Liver (tissue), 3 donors: ENCODE data around the gene SPAG9.

Source experiments
- EGR1 ChIP-seq, 2 donors: IDR thresholded peaks; 2 replicates each; pipeline ENCODE4 v1.6.1; 2016 to 2018; ENCODE audit warnings: antibody characterized with exemption in 2 of 2, low read depth in 2 of 2
- FOXA2 ChIP-seq: IDR thresholded peaks from 2 replicates; pipeline ENCODE4 v1.6.1; 2016; ENCODE audit warnings: antibody characterized with exemption
- GABPA ChIP-seq, 2 donors: IDR thresholded peaks in 1 of 2; conservative IDR thresholded peaks in 1 of 2; 2 replicates each; pipeline ENCODE4 v1.6.1; 2016; ENCODE audit warnings: antibody characterized with exemption in 2 of 2, mild to moderate bottlenecking in 1 of 2, moderate library complexity in 1 of 2
- JUND ChIP-seq, 2 donors: IDR thresholded peaks; 2 replicates each; pipeline ENCODE4 v1.6.1; 2016; ENCODE audit warnings: antibody characterized with exemption in 2 of 2
- NR2F2 ChIP-seq: IDR thresholded peaks from 2 replicates; pipeline ENCODE4 v1.6.1; 2016; ENCODE audit warnings: antibody characterized with exemption
- RAD21 ChIP-seq, 2 donors: IDR thresholded peaks; 2 replicates each; pipeline ENCODE4 v1.6.1; 2016; ENCODE audit warnings: antibody characterized with exemption in 2 of 2, mild to moderate bottlenecking in 2 of 2
- RXRA ChIP-seq, 2 donors: IDR thresholded peaks; 2 replicates each; pipeline ENCODE4 v1.6.1; 2017 to 2018; ENCODE audit warnings: antibody characterized with exemption in 2 of 2, mild to moderate bottlenecking in 1 of 2
- TAF1 ChIP-seq: conservative IDR thresholded peaks from 2 replicates; pipeline ENCODE4 v1.6.1; 2016; ENCODE audit warnings: antibody characterized with exemption, mild to moderate bottlenecking
- YY1 ChIP-seq: IDR thresholded peaks from 2 replicates; pipeline ENCODE4 v1.6.1; 2016; ENCODE audit warnings: antibody characterized with exemption, mild to moderate bottlenecking
- TF ChIP-seq, protein P1 (sequence below): fragments of 150-350 bp; IDR thresholded peaks from 2 replicates; pipeline ENCODE4 v1.5.1; 2017; ENCODE audit warnings: improper control_type of control experiment, low read depth, low read length; ENCODE audit not compliant: missing input control
- TF ChIP-seq, protein P2 (sequence below): IDR thresholded peaks from 2 replicates; pipeline ENCODE4 v1.6.1; 2016; ENCODE audit warnings: antibody characterized with exemption
- TF ChIP-seq, protein P3 (sequence below): IDR thresholded peaks from 2 replicates; pipeline ENCODE4 v1.6.1; 2016; ENCODE audit warnings: antibody characterized with exemption
- TF ChIP-seq, protein P4 (sequence below): IDR thresholded peaks from 2 replicates; pipeline ENCODE4 v1.6.1; 2016; ENCODE audit warnings: antibody characterized with exemption, mild to moderate bottlenecking
- donor health status: healthy.
- donor health status: healthy.

DNA sequence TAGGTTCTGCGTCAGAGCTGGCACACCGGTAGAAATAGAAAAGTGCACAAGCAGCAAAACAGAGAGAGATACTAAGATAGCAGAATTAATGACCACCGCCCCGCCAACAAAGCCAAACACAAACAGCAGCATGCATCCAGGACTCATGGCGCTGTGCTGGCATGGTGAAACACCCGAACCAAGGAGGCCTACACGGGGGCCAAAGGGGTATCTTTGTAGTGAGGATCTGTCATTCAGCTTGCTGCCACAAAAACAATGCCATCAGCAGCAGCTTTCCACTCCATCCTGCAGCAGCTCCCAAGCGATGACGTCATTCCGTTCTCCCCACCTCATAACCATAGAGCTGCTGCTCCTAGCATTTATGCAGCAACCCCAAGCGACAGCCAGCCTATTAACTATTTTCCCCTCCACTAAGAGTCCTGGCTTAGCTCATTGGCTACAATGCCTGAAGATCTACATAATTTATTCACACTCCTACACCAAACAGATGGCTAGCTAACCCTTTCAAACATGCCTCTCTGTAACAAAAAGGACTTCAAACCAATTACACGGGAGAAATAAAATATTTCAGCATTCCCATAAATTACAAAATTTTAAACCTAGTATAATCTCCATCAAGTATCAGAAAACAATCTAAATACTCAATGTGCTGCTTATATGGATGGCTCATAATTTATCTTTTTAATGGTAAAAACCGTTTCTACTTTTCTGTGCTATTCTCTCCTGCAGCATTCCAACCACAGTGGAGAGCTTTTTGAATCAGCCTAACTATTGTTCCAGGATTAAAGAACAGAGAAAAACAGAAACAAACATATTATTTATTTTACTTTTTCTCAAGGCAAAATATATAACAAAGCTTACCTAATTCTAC is 73.9 kb downstream of the SPAG9 start:
- TF ChIP-seq, protein P1, sequence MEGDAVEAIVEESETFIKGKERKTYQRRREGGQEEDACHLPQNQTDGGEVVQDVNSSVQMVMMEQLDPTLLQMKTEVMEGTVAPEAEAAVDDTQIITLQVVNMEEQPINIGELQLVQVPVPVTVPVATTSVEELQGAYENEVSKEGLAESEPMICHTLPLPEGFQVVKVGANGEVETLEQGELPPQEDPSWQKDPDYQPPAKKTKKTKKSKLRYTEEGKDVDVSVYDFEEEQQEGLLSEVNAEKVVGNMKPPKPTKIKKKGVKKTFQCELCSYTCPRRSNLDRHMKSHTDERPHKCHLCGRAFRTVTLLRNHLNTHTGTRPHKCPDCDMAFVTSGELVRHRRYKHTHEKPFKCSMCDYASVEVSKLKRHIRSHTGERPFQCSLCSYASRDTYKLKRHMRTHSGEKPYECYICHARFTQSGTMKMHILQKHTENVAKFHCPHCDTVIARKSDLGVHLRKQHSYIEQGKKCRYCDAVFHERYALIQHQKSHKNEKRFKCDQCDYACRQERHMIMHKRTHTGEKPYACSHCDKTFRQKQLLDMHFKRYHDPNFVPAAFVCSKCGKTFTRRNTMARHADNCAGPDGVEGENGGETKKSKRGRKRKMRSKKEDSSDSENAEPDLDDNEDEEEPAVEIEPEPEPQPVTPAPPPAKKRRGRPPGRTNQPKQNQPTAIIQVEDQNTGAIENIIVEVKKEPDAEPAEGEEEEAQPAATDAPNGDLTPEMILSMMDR = no peak
- TF ChIP-seq EGR1 (IDR thresholded peaks at IDR 0.05; ENCODE audit: low read depth in 2 of 2) (no peak), NR2F2 (no peak), GABPA (IDR thresholded peaks at IDR 0.05 in 1 of 2, conservative IDR thresholded peaks at IDR 0.05 in 1 of 2) (no peak), RXRA (IDR thresholded peaks at IDR 0.05) (no peak), TAF1 (no peak), JUND (IDR thresholded peaks at IDR 0.05) (no peak), RAD21 (IDR thresholded peaks at IDR 0.05) (no peak), YY1 (no peak), FOXA2 (no peak)
- TF ChIP-seq, protein P2, sequence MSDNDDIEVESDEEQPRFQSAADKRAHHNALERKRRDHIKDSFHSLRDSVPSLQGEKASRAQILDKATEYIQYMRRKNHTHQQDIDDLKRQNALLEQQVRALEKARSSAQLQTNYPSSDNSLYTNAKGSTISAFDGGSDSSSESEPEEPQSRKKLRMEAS = no peak
- TF ChIP-seq, protein P3, sequence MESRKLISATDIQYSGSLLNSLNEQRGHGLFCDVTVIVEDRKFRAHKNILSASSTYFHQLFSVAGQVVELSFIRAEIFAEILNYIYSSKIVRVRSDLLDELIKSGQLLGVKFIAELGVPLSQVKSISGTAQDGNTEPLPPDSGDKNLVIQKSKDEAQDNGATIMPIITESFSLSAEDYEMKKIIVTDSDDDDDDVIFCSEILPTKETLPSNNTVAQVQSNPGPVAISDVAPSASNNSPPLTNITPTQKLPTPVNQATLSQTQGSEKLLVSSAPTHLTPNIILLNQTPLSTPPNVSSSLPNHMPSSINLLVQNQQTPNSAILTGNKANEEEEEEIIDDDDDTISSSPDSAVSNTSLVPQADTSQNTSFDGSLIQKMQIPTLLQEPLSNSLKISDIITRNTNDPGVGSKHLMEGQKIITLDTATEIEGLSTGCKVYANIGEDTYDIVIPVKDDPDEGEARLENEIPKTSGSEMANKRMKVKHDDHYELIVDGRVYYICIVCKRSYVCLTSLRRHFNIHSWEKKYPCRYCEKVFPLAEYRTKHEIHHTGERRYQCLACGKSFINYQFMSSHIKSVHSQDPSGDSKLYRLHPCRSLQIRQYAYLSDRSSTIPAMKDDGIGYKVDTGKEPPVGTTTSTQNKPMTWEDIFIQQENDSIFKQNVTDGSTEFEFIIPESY = no peak
- TF ChIP-seq, protein P4, sequence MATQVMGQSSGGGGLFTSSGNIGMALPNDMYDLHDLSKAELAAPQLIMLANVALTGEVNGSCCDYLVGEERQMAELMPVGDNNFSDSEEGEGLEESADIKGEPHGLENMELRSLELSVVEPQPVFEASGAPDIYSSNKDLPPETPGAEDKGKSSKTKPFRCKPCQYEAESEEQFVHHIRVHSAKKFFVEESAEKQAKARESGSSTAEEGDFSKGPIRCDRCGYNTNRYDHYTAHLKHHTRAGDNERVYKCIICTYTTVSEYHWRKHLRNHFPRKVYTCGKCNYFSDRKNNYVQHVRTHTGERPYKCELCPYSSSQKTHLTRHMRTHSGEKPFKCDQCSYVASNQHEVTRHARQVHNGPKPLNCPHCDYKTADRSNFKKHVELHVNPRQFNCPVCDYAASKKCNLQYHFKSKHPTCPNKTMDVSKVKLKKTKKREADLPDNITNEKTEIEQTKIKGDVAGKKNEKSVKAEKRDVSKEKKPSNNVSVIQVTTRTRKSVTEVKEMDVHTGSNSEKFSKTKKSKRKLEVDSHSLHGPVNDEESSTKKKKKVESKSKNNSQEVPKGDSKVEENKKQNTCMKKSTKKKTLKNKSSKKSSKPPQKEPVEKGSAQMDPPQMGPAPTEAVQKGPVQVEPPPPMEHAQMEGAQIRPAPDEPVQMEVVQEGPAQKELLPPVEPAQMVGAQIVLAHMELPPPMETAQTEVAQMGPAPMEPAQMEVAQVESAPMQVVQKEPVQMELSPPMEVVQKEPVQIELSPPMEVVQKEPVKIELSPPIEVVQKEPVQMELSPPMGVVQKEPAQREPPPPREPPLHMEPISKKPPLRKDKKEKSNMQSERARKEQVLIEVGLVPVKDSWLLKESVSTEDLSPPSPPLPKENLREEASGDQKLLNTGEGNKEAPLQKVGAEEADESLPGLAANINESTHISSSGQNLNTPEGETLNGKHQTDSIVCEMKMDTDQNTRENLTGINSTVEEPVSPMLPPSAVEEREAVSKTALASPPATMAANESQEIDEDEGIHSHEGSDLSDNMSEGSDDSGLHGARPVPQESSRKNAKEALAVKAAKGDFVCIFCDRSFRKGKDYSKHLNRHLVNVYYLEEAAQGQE = no peak
